A549 treated with Hydrocortisone at 1 μM for 4 hours (cell line): ENCODE measurements around the gene RITA1. TPM values are rescaled to one million over a fixed set of nuclear protein-coding genes. Genes with fewer than 3 reads are reported as not detected.

ENCODE experiments used
- total RNA-seq: library from RNA; stranded (reverse); fragments of 200-300 nt; extraction: Qiagen RNA extraction; gene quantifications from 5 replicates; pipeline ENCODE4 v1.2.3, GENCODE V29; 2022

The RITA1 gene
- 26.2 to 32.6 TPM (median 29.6 TPM) in 5 replicates for total RNA-seq

GRCh38 chr12:113185180-113186032 lies at the start of gene RITA1, which contains the start of gene DDX54:
TSS of gene RITA1 (plus strand) at chr12:113185721. CDS start at chr12:113186747, 1,026 bp downstream.
TSS of gene DDX54 (minus strand) at chr12:113185478. CDS start at chr12:113185451, 27 bp downstream.

GRCh38 chr12:113149361-113150150 lies 36.0 kb upstream of the RITA1 start, which contains the start of gene CFAP73:
TSS of gene CFAP73 (plus strand) at chr12:113149724. CDS start at chr12:113149858, 134 bp downstream.

GRCh38 chr12:113221181-113221996 lies 35.9 kb downstream of the RITA1 start, which contains the start of gene TPCN1:
TSS of gene TPCN1 (plus strand) at chr12:113221464. CDS start at chr12:113226853, 5,389 bp downstream.

Other genes starting within 250 kb of the RITA1 start
- 18.4 to 27.6 TPM (median 23.5 TPM) in 5 replicates for gene OAS3, start 247.2 kb upstream of the RITA1 start, total RNA-seq
- gene OAS2, start 207.2 kb upstream of the RITA1 start, total RNA-seq = 0.11 to 0.22 TPM (median 0.15 TPM) in 5 replicates
- 0.41 to 0.50 TPM (median 0.45 TPM) in 5 replicates for gene DTX1, start 129.0 kb upstream of the RITA1 start, total RNA-seq
- 0.17 to 0.46 TPM (median 0.33 TPM) in 5 replicates for gene RASAL1, start 50.0 kb upstream of the RITA1 start, total RNA-seq
- gene CFAP73, start 36.0 kb upstream of the RITA1 start, total RNA-seq = 0.07 to 0.14 TPM (median 0.09 TPM) in 3 of 5 replicates, not detected in the others
- gene DDX54, start 243 bp upstream of the RITA1 start, total RNA-seq = 60.5 to 82.8 TPM (median 74.0 TPM) in 5 replicates
- gene TPCN1, start 35.7 kb downstream of the RITA1 start, total RNA-seq = 16.7 to 21.0 TPM (median 17.6 TPM) in 5 replicates
- 7.3 to 10.5 TPM (median 9.5 TPM) in 5 replicates for gene SLC8B1, start 149.4 kb downstream of the RITA1 start, total RNA-seq
- 28.8 to 33.9 TPM (median 32.6 TPM) in 5 replicates for gene PLBD2, start 172.9 kb downstream of the RITA1 start, total RNA-seq
- 0.48 to 2.1 TPM (median 1.9 TPM) in 5 replicates for gene SDS, start 218.2 kb downstream of the RITA1 start, total RNA-seq
- 23.2 to 29.3 TPM (median 28.2 TPM) in 5 replicates for gene SDSL, start 236.7 kb downstream of the RITA1 start, total RNA-seq